Measurements from ENCODE around the gene MAP2K2.

DNA sequence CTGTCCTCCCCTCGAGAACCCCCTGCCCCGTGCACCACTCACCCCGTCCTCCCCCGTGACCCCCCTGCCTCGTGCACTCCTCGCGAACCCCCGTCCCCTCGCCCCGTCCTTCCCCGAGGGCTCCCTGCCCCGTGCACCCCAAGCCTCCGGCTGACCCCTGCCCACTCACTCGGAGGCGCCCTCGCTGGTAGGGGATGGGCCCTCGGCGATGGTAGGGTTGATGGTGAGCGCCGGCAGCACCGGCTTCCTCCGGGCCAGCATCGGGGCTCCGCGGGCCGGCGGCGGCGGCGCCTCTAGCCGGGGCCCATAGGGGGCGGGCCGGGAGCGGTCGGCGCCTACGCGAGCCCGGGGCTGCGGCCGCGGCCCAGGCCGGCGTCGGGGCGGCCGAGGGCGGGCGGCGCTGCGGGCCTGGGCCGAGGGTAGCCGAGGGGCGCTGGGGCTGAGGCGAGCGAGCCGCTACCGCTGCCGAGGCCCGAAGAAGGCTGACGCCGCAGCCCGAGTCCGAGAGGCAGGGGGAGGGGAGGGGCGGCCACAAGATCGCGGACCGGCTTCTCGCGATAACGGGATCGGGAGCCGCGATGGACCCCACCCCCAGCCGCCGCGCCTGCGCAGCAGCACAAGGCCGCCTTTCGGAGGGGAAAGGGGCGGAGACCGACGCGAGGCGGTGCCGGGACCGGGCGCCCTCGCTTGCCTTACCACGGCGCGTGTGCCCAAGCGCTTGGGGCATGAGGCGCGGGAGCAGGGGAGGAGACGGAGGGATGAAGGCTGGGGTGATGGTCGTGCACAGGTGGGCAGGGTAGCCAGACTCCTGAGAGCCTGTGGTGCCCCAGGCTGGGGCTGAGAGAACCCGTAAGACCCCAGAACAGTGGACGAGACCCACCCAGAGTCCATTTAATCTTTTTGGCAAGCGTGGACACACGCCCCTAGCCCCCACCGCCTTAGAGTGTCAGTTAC, at the start of gene MAP2K2:
- TF ChIP-seq, protein P1, sequence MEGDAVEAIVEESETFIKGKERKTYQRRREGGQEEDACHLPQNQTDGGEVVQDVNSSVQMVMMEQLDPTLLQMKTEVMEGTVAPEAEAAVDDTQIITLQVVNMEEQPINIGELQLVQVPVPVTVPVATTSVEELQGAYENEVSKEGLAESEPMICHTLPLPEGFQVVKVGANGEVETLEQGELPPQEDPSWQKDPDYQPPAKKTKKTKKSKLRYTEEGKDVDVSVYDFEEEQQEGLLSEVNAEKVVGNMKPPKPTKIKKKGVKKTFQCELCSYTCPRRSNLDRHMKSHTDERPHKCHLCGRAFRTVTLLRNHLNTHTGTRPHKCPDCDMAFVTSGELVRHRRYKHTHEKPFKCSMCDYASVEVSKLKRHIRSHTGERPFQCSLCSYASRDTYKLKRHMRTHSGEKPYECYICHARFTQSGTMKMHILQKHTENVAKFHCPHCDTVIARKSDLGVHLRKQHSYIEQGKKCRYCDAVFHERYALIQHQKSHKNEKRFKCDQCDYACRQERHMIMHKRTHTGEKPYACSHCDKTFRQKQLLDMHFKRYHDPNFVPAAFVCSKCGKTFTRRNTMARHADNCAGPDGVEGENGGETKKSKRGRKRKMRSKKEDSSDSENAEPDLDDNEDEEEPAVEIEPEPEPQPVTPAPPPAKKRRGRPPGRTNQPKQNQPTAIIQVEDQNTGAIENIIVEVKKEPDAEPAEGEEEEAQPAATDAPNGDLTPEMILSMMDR (conservative IDR thresholded peaks at IDR 0.05 in 1 of 2, IDR thresholded peaks at IDR 0.05 in 1 of 2; ENCODE audit: extremely low read depth in 1 of 2, insufficient read depth in 1 of 2, low read depth in 1 of 2, low read length in 2 of 2): peak in 1 of 2 donors; percentile 14
- no peak for TF ChIP-seq EZH2 (IDR thresholded peaks at IDR 0.05; ENCODE audit: borderline replicate concordance, low read length)
